Stimulated activated CD8-positive, alpha-beta memory T cell treated with anti-CD3 and anti-CD28 coated beads, Interleukin-4, amount 100 ng/mL, for 4 hours (primary cell): ENCODE results near the gene MUC5AC.
"Not testable (repeated sequence)": the region's sequence is repeated elsewhere in the genome, so short reads cannot be mapped to it uniquely, and the experiment has no call there.

Experiments
- DNase-seq, 2 donors: peaks; one replicate each; pipeline ENCODE4 v3.0.0-alpha.2; 2020; ENCODE audit warnings: low read depth in 2 of 2, low spot score in 1 of 2

MUC5AC gene

GRCh38 chr11:1235306-1235900 is 77.7 kb downstream of the MUC5AC start:
- DNase-seq = no peak

DNA sequence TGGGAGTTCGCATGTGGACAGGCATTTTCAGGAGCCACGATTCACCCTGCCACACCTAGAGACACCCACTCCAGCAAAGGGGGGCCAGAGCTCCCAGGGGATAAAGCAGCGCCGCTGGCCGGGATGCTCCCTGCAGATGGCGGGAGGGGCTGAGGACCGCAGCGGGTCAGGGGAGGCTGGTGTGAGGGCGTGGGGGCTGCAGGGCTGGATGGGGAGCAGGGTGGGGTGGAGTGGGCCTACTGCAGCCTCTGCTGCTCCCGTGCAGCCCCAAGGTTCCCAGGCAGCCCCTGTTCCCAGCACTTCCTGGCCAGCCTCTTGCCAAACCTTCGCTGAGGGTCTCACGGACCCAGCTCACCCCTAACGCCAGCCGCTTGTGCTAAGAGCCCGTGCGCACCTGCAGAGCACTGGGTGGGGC is 78.2 kb downstream of the MUC5AC start:
- no peak for DNase-seq

DNA sequence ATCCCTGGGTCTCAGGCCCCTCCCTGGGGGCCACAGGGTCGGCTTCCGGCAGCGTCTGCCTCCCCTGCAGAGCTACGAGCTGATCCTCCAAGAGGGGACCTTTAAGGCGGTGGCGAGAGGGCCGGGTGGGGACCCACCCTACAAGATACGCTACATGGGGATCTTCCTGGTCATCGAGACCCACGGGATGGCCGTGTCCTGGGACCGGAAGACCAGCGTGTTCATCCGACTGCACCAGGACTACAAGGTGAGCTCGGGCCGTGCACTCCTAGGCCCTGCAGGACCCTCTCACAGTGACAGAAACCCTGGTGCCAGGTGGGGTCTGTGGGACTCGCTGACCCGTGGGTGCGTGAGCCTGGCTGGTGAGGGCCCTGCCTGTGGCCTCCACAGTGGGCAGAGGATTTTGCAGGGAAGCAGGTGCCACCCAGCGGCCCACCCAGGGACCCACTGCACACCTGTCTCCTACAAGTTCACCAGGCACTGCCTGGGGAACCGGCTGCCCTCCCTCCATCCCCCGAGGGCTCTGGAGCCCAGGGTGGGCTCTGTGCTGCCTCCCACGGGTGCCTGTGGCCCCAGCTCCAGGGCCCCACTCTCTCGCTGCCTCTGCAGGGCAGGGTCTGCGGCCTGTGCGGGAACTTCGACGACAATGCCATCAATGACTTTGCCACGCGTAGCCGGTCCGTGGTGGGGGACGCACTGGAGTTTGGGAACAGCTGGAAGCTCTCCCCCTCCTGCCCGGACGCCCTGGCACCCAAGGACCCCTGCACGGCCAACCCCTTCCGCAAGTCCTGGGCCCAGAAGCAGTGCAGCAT is 78.8 kb downstream of the MUC5AC start:
- DNase-seq = no peak

- DNase-seq = no peak
Measured at GRCh38 chr11:1237128-1237580, 79.4 kb downstream of the MUC5AC start.

DNA sequence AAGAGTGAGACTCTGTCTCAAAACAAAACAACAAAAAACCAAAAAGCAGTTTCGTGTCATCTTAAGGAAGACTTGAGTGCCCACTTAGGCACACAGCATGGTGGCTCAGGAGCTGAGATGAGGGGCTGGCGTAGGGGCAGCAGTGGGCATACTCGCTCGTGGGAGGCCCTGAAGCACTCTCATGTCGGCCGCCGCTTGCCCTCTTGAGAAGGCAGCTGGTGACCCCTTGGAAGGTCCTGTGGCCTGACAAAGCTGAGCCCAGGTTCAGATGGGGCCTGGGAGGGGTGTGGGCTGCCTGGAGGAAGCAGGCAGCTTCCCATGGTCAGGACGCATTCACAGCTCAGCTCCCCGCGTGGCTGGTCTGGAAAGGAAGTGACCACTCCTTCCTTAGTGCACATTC is 80.1 kb downstream of the MUC5AC start:
- no peak for DNase-seq

- no peak for DNase-seq
Measured at GRCh38 chr11:1238767-1239595, 81.2 kb downstream of the MUC5AC start.

DNA sequence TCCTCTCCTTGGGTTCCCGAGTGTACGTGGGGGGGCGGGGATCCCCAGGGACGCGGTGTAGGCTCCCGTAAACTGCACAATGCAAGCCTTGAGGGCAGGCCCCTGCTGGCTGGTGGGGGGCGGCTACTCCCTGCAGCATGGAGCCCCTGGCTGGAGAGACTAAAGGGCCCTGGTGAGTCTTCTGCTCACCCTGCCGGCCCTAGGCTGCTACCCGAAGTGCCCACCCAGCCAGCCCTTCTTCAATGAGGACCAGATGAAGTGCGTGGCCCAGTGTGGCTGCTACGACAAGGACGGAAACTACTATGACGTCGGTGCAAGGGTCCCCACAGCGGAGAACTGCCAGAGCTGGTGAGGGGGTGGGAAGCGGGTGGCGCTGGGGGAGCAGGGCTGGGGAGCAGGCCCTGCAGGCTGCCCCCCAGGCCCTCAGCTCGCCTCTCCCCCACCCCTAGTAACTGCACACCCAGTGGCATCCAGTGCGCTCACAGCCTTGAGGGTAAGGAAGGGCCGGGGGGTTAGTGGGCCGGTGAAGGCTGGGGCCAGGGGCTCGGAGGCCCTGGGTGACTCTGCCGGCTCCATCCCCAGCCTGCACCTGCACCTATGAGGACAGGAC is 81.9 kb downstream of the MUC5AC start:
- no peak for DNase-seq

GRCh38 chr11:1240771-1241170 is 83.0 kb downstream of the MUC5AC start:
- DNase-seq = no peak

DNA sequence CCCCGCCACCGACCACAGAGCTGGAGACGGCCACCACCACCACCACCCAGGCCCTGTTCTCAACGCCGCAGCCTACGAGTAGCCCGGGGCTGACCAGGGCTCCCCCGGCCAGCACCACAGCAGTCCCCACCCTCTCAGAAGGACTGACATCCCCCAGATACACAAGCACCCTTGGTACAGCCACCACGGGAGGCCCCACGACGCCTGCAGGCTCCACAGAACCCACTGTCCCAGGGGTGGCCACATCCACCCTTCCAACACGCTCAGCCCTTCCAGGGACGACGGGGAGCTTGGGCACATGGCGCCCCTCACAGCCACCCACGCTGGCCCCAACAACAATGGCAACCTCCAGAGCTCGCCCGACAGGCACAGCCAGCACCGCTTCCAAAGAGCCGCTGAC is 84.0 kb downstream of the MUC5AC start:
- no peak for DNase-seq

DNA sequence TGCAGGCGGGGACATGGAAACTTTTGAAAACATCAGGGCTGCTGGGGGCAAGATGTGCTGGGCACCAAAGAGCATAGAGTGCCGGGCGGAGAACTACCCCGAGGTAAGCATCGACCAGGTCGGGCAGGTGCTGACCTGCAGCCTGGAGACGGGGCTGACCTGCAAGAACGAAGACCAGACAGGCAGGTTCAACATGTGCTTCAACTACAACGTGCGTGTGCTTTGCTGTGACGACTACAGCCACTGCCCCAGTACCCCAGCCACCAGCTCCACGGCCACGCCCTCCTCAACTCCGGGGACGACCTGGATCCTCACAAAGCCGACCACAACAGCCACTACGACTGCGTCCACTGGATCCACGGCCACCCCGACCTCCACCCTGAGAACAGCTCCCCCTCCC is 84.5 kb downstream of the MUC5AC start:
- no peak for DNase-seq

DNA sequence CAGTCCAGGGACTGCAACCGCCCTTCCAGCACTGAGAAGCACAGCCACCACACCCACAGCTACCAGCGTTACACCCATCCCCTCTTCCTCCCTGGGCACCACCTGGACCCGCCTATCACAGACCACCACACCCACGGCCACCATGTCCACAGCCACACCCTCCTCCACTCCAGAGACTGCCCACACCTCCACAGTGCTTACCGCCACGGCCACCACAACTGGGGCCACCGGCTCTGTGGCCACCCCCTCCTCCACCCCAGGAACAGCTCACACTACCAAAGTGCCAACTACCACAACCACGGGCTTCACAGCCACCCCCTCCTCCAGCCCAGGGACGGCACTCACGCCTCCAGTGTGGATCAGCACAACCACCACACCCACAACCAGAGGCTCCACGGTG is 85.0 kb downstream of the MUC5AC start:
- not testable (repeated sequence) for DNase-seq

DNA sequence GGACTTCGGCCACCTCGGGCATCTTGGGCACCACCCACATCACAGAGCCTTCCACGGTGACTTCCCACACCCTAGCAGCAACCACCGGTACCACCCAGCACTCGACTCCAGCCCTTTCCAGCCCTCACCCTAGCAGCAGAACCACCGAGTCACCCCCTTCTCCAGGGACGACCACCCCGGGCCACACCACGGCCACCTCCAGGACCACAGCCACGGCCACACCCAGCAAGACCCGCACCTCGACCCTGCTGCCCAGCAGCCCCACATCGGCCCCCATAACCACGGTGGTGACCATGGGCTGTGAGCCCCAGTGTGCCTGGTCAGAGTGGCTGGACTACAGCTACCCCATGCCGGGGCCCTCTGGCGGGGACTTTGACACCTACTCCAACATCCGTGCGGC is 85.8 kb downstream of the MUC5AC start:
- DNase-seq = not testable (repeated sequence)

DNA sequence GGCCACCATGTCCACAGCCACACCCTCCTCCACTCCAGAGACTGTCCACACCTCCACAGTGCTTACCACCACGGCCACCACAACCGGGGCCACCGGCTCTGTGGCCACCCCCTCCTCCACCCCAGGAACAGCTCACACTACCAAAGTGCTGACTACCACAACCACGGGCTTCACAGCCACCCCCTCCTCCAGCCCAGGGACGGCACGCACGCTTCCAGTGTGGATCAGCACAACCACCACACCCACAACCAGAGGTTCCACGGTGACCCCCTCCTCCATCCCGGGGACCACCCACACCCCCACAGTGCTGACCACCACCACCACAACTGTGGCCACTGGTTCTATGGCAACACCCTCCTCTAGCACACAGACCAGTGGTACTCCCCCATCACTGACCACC is 86.8 kb downstream of the MUC5AC start:
- not testable (repeated sequence) for DNase-seq

DNA sequence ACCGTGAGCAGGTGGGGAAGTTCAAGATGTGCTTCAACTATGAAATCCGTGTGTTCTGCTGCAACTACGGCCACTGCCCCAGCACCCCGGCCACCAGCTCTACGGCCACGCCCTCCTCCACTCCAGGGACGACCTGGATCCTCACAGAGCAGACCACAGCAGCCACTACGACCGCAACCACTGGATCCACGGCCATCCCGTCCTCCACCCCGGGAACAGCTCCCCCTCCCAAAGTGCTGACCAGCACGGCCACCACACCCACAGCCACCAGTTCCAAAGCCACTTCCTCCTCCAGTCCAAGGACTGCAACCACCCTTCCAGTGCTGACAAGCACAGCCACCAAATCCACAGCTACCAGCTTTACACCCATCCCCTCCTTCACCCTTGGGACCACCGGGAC is 88.0 kb downstream of the MUC5AC start:
- not testable (repeated sequence) for DNase-seq

DNA sequence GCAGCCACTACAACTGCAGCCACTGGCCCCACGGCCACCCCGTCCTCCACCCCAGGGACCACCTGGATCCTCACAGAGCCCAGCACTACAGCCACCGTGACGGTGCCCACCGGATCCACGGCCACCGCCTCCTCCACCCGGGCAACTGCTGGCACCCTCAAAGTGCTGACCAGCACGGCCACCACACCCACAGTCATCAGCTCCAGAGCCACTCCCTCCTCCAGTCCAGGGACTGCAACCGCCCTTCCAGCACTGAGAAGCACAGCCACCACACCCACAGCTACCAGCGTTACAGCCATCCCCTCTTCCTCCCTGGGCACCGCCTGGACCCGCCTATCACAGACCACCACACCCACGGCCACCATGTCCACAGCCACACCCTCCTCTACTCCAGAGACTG is 88.5 kb downstream of the MUC5AC start:
- not testable (repeated sequence) for DNase-seq

DNA sequence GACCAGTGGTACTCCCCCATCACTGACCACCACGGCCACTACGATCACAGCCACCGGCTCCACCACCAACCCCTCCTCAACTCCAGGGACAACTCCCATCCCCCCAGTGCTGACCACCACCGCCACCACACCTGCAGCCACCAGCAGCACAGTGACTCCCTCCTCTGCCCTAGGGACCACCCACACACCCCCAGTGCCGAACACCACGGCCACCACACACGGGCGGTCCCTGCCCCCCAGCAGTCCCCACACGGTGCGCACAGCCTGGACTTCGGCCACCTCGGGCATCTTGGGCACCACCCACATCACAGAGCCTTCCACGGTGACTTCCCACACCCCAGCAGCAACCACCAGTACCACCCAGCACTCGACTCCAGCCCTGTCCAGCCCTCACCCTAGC is 89.3 kb downstream of the MUC5AC start:
- DNase-seq = not testable (repeated sequence)

GRCh38 chr11:1248951-1249350 is 91.2 kb downstream of the MUC5AC start:
- DNase-seq = not testable (repeated sequence)

DNA sequence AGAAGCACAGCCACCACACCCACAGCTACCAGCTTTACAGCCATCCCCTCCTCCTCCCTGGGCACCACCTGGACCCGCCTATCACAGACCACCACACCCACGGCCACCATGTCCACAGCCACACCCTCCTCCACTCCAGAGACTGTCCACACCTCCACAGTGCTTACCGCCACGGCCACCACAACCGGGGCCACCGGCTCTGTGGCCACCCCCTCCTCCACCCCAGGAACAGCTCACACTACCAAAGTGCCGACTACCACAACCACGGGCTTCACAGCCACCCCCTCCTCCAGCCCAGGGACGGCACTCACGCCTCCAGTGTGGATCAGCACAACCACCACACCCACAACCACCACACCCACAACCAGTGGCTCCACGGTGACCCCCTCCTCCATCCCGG is 92.7 kb downstream of the MUC5AC start:
- not testable (repeated sequence) for DNase-seq
